HFF-Myc (cell line): ENCODE results near the gene RNF113B.
A peak's percentile ranks its signal among the peaks of the same experiment; 100 is the strongest.

Source experiments
- DNase-seq: peaks from one replicate; pipeline ENCODE4 v3.0.0-alpha.2; 2011; ENCODE audit warnings: low read depth; ENCODE audit errors: extremely low read depth
- H3K4me3 ChIP-seq: replicated peaks from 2 replicates; pipeline ENCODE4 v1.5.1; 2011; ENCODE audit warnings: low read depth, mild to moderate bottlenecking, control low read depth, low read length
- CTCF ChIP-seq: IDR thresholded peaks from 2 replicates; pipeline ENCODE4 v1.5.1; 2012; ENCODE audit warnings: mild to moderate bottlenecking, low read depth, low read length, control low read depth; ENCODE audit errors: missing control alignments

Gene RNF113B

DNA sequence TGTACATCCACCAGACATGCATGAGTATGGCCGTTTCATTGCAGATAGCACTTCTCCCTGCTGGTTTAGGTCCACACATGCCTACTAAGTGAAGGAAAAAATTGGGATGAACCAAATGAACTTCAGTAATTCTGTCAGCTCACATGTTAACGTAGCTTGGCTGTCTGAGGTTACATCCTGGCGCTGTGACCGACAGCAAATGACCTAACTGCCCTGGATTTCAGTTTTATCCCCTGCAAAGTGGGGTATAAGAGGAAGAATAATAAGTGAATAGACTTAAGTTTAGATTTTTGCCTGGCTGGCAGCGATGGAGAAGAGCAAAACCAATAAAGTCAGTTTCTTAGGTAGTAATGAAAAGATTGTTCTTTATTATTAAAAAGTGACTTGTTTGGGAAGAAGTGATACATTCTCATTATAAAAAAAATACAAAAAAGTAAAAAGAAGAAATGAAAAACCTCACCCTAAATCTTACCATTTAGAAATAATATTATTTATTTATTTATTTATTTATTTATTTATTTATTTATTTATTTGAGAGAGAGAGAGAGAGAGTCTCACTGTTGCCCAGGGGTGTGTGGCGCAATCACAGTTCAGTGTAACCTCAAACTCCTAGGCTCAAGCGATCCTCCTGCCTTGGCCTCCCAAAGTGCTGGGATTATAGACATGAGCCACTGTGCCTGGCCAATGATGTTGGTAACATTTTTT lies 4.2 kb upstream of the RNF113B start:
- no peak for DNase-seq
- no peak for TF ChIP-seq CTCF
- no peak overlapping the region for H3K4me3 ChIP-seq

DNA sequence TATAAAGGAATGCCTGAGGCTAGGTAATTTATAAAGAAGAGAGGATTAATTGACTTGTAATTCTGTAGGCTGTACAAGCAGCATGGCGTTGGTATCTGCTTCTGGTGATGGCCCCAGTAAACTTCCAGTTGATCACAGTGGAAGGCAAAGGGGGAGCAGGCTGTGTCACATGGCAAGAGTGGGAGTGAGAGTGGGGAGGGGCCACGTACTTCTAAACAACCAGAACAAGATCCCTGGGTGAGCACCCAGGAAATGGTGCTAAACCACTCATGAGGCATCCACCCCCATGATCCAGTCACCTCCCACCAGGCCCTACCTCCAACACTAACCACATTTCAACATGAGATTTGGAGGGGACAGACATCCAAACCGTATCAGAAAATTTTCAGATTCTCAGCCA lies 3.0 kb upstream of the RNF113B start:
- no peak for DNase-seq
- no peak overlapping the region for H3K4me3 ChIP-seq
- TF ChIP-seq CTCF, result no peak

DNA sequence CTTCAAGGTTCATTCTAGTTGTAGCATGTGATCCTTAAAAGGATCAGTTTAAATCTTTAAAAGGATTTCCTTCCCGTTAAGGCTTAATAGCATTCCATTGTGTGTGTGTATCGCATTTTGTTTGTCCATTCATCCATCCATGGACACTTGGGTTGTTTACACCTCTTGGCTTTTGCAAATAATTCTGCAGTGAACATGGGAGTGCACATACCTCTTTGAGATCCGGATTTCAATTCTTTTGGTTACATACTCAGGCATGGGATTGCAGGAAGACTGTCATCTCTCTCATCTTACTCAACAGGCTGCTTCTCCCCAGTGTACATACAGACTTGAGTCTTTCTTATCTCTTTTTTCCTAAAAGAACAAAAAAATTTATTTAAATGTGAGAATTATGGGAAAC lies 1.2 kb downstream of the RNF113B start:
- no peak for TF ChIP-seq CTCF
- no peak for DNase-seq

DNA sequence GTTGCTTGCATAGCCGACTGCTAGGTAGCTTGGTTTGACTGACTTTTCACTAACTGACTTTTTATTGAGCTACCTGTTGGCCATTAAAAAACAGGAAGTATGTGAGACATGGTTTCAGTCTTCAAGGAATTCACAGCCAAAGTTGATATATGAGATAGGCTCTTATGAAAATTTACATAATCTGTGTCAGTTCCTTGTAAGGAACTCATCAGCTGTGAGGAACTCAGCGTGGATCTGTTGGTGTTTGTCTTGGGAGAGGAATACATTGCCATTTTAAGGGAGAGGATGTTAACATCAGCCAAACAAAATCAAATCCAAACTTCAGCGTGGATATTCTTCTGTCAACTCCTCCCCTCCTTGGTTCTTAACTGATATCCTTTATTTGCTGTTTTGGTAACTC lies 2.0 kb downstream of the RNF113B start:
- no peak overlapping the region for H3K4me3 ChIP-seq
- TF ChIP-seq CTCF, result no peak
- DNase-seq, result no peak

More for the DNA sequence above, 1.2 kb downstream of the RNF113B start:
- no peak overlapping the region for H3K4me3 ChIP-seq

DNA sequence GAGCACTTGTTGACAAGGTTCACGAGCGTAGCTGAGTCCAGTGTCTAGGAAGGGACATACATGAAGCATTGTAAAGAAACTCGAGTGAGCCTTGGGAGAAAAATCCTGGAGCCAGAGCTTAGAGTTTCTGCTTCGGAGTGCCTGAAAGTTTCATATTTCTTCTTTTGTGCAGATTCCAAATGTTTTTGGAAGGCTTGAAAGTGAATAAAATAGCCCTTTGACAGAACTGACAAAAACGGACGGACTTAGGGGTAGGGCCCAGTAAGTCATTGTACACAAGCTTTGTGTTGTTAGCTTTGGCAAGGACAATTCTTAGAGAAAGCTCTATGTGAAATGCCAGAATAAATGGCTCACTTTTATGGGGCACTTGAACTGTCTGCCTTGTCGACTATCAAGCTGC lies 2.8 kb downstream of the RNF113B start:
- TF ChIP-seq CTCF, result no peak
- DNase-seq, result no peak
- H3K4me3 ChIP-seq, result no peak overlapping the region

DNA sequence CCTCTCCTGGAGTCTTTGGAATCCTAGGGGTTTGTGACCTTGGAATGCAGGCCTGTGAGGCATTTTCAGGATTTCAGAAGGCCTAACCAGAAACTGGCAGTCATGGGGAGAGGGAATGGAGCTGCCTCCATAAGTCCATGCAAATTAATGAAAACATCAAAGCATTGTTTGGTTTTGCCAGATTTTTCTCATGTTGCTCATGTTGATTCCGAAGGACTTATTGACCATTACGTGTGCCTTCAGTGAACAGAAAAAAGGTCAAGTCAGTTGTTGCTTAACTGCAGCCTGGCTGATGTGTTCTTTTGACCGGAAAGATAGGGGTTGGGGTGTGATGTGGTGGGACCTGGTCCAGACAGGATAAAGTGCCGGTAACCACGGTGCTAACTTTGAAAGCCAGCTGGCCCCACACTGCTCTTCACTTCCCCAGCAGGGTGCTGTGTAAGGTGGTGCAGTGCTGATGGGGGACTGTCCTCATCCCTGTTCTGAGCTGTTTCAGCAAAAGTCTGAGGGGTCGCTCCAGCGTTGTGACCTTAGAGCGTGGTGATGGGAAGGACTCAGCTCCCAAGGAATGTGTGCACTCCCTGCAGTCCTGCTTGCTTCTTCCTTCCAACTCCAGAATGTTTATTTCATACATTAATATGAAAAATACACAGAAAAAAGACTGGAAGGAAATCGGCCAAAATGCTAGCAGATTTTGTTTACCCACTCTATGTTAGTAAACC lies 3.5 kb downstream of the RNF113B start:
- TF ChIP-seq CTCF, result no peak
- no peak overlapping the region for H3K4me3 ChIP-seq

More for the DNA sequence above, 3.5 kb downstream of the RNF113B start:
- DNase-seq, result peak; percentile 44
